GM23338 (cell line): ENCODE measurements around the gene HYKK. TPM values are rescaled to one million over a fixed set of nuclear protein-coding genes. Genes with fewer than 3 reads are reported as not detected.

Experiments
- ATAC-seq: fragments of 200-7000 bp; cut with Tn5 transposase; 3 replicates; pipeline ENCODE4 v1.9.1; 2020
- DNase-seq: peaks from one replicate; pipeline ENCODE4 v3.0.0-alpha.2; 2015; ENCODE audit warnings: low spot score
- H2AFZ ChIP-seq: fragments of 200-600 bp; sonication (generic); 2 replicates; pipeline ENCODE4 v1.8.0; 2016; ENCODE audit warnings: antibody characterized with exemption, mild to moderate bottlenecking, moderate library complexity
- H3F3A ChIP-seq: fragments of 200-600 bp; sonication (generic); replicated peaks from 2 replicates; pipeline ENCODE4 v1.8.0; 2017; ENCODE audit warnings: antibody characterized with exemption, mixed run types, low read depth
- H3K27ac ChIP-seq: fragments of 200-600 bp; sonication (generic); 2 replicates; pipeline ENCODE4 v1.6.1; 2016; ENCODE audit warnings: low read depth
- H3K27me3 ChIP-seq: fragments of 200-600 bp; sonication (generic); 2 replicates; pipeline ENCODE4 v1.8.0; 2016; ENCODE audit warnings: mild to moderate bottlenecking, mixed run types, moderate library complexity; ENCODE audit not compliant: insufficient read depth
- H3K36me3 ChIP-seq: fragments of 200-600 bp; sonication (generic); 2 replicates; pipeline ENCODE4 v1.8.0; 2016; ENCODE audit warnings: mild to moderate bottlenecking; ENCODE audit not compliant: insufficient read depth
- H3K4me1 ChIP-seq: fragments of 200-600 bp; sonication (generic); 2 replicates; pipeline ENCODE4 v1.8.0; 2016; ENCODE audit warnings: mild to moderate bottlenecking, moderate library complexity; ENCODE audit not compliant: insufficient read depth
- H3K4me2 ChIP-seq: fragments of 200-600 bp; sonication (generic); 2 replicates; pipeline ENCODE4 v1.7.1; 2017; ENCODE audit warnings: mixed run types
- H3K4me3 ChIP-seq: fragments of 200-600 bp; sonication (generic); 2 replicates; pipeline ENCODE4 v1.6.1; 2016; ENCODE audit warnings: mixed run types
- H3K79me2 ChIP-seq: fragments of 200-600 bp; sonication (generic); replicated peaks from 2 replicates; pipeline ENCODE4 v1.8.0; 2017; ENCODE audit warnings: mild to moderate bottlenecking; ENCODE audit not compliant: insufficient read depth
- H3K9me2 ChIP-seq: fragments of 200-600 bp; sonication (generic); 2 replicates; pipeline ENCODE4 v1.8.0; 2017; ENCODE audit not compliant: insufficient read depth
- H4K20me1 ChIP-seq: fragments of 200-600 bp; sonication (generic); replicated peaks from 2 replicates; pipeline ENCODE4 v1.8.0; 2017; ENCODE audit warnings: mild to moderate bottlenecking; ENCODE audit not compliant: insufficient read depth
- H3K27ac Mint-ChIP-seq: 2 replicates; pipeline ENCODE4 v1.8.0; 2020; ENCODE audit warnings: inconsistent platforms, mild to moderate bottlenecking, moderate library complexity, mixed read lengths
- H3K27me3 Mint-ChIP-seq: 3 replicates; pipeline ENCODE4 v1.8.0; 2022; ENCODE audit warnings: low read depth, mild to moderate bottlenecking, moderate library complexity, mixed read lengths, inconsistent platforms; ENCODE audit not compliant: insufficient read depth, poor library complexity
- H3K36me3 Mint-ChIP-seq: 3 replicates; pipeline ENCODE4 v1.8.0; 2021; ENCODE audit warnings: low read depth, mild to moderate bottlenecking, inconsistent platforms, moderate library complexity, mixed read lengths
- H3K4me1 Mint-ChIP-seq: 3 replicates; pipeline ENCODE4 v1.8.0; 2020; ENCODE audit warnings: mild to moderate bottlenecking, inconsistent platforms, mixed read lengths
- H3K4me3 Mint-ChIP-seq: 3 replicates; pipeline ENCODE4 v1.8.0; 2021; ENCODE audit warnings: moderate library complexity, mild to moderate bottlenecking, inconsistent platforms, mixed read lengths
- H3K9me3 Mint-ChIP-seq: 3 replicates; pipeline ENCODE4 v1.8.0; 2020; ENCODE audit warnings: moderate library complexity, mild to moderate bottlenecking, inconsistent platforms, mixed read lengths
- CREB1 ChIP-seq: fragments of 250-450 bp; sonication (Bioruptor Pico); IDR thresholded peaks from 2 replicates; pipeline ENCODE4 v1.5.0; 2020; ENCODE audit warnings: low read depth, mild to moderate bottlenecking, moderate library complexity
- ETS1 ChIP-seq: IDR thresholded peaks from 2 replicates; pipeline ENCODE4 v1.6.1; 2016; ENCODE audit warnings: antibody characterized with exemption
- EZH2 ChIP-seq: fragments of 200-600 bp; sonication (generic); IDR thresholded peaks from one replicate; pipeline ENCODE4 v1.8.0; 2017; ENCODE audit warnings: antibody characterized with exemption, mild to moderate bottlenecking, low read depth; ENCODE audit not compliant: unreplicated experiment
- EZH2phosphoT487 ChIP-seq: fragments of 200-600 bp; sonication (generic); IDR thresholded peaks from one replicate; pipeline ENCODE4 v1.8.1; 2018; ENCODE audit warnings: antibody characterized with exemption; ENCODE audit not compliant: unreplicated experiment
- JUNB ChIP-seq: IDR thresholded peaks from one replicate; pipeline ENCODE4 v1.6.1; 2016; ENCODE audit warnings: antibody characterized with exemption; ENCODE audit not compliant: unreplicated experiment
- NANOG ChIP-seq: IDR thresholded peaks from 2 replicates; pipeline ENCODE4 v1.6.1; 2016; ENCODE audit warnings: antibody characterized with exemption, borderline replicate concordance
- POLR2AphosphoS5 ChIP-seq: IDR thresholded peaks from 2 replicates; pipeline ENCODE4 v1.6.1; 2016; ENCODE audit warnings: antibody characterized with exemption, low read depth
- REST ChIP-seq: IDR thresholded peaks from one replicate; pipeline ENCODE4 v1.6.1; 2018; ENCODE audit warnings: antibody characterized with exemption; ENCODE audit not compliant: unreplicated experiment
- STAT1 ChIP-seq: IDR thresholded peaks from one replicate; pipeline ENCODE4 v1.6.1; 2016; ENCODE audit warnings: antibody characterized with exemption; ENCODE audit not compliant: unreplicated experiment
- ZNF114 ChIP-seq: fragments of 250-450 bp; sonication (Bioruptor Pico); IDR thresholded peaks from 2 replicates; pipeline ENCODE4 v1.5.0; 2020; ENCODE audit warnings: mild to moderate bottlenecking, moderate library complexity
- ZNF331 ChIP-seq: fragments of 250-450 bp; sonication (Bioruptor Pico); IDR thresholded peaks from 2 replicates; pipeline ENCODE4 v1.5.0; 2020; ENCODE audit warnings: low read depth, mild to moderate bottlenecking, moderate library complexity
- polyA plus RNA-seq: library from polyadenylated mRNA; unstranded; fragments of >200 nt; fragmentation: Nextera tagmentation; extraction: Ambion mirVana; gene quantifications from 2 replicates; pipeline ENCODE4 v1.2.1, GENCODE V29; 2016
- total RNA-seq: library from RNA; depleted of rRNA; stranded (reverse); fragments of >200 nt; shearing (Covaris generic); gene quantifications from 2 replicates; pipeline ENCODE4 v1.2.3, GENCODE V29; 2014
- TF ChIP-seq, protein P1 (sequence below): fragments of 250-450 bp; sonication (Bioruptor Pico); IDR thresholded peaks from 2 replicates; pipeline ENCODE4 v1.5.0; 2020; ENCODE audit warnings: mild to moderate bottlenecking, moderate library complexity
- TF ChIP-seq, protein P2 (sequence below), 2 experiments: fragments of 200-600 bp in 1 of 2; sonication (generic) in 1 of 2; conservative IDR thresholded peaks; 2 replicates each; pipeline versions ENCODE4 v1.5.1 to v1.6.1; 2016 to 2017; ENCODE audit warnings: antibody characterized with exemption in 2 of 2, low read depth in 2 of 2, mild to moderate bottlenecking in 2 of 2, moderate library complexity in 1 of 2

Gene HYKK
- total and polyA plus RNA-seq, 2 experiments from 2014 or later: 2.9 to 5.5 TPM

- Histone ChIP-seq H3F3A (no peaks in the 10 kb centered on the region), H3K9me2 (no peaks in the 10 kb centered on the region), H3K4me3 (no peak overlapping the region), H3K4me1 (no peaks in the 10 kb centered on the region), H2AFZ (no peak overlapping the region), H3K79me2 (no peaks in the 10 kb centered on the region), H3K27ac (no peak overlapping the region), H3K36me3 (peaks cover 48% of the 10 kb centered on the region; the same call in 1 of the 2 replicates), H3K27me3 (no peaks in the 10 kb centered on the region), H3K4me2 (no peak overlapping the region), H4K20me1 (peaks cover 4% of the 10 kb centered on the region; the same call in 1 of the 2 replicates)
- no peaks in the 10 kb centered on the region for H3K27me3 Mint-ChIP-seq
- no peaks in the 10 kb centered on the region for H3K9me3 Mint-ChIP-seq
- H3K4me1 Mint-ChIP-seq: no peaks in the 10 kb centered on the region
- ATAC-seq (no peak), DNase-seq (no peak)
- H3K27ac Mint-ChIP-seq: no peak overlapping the region
- TF ChIP-seq EZH2phosphoT487 (no peak), EZH2 (no peak), POLR2AphosphoS5 (no peak), ETS1 (no peak), JUNB (no peak), REST (no peak), CREB1 (CRISPR knock-in tag) (no peak), STAT1 (no peak), ZNF331 (no peak), ZNF114 (CRISPR knock-in tag) (no peak), NANOG (no peak)
- TF ChIP-seq, protein P1, sequence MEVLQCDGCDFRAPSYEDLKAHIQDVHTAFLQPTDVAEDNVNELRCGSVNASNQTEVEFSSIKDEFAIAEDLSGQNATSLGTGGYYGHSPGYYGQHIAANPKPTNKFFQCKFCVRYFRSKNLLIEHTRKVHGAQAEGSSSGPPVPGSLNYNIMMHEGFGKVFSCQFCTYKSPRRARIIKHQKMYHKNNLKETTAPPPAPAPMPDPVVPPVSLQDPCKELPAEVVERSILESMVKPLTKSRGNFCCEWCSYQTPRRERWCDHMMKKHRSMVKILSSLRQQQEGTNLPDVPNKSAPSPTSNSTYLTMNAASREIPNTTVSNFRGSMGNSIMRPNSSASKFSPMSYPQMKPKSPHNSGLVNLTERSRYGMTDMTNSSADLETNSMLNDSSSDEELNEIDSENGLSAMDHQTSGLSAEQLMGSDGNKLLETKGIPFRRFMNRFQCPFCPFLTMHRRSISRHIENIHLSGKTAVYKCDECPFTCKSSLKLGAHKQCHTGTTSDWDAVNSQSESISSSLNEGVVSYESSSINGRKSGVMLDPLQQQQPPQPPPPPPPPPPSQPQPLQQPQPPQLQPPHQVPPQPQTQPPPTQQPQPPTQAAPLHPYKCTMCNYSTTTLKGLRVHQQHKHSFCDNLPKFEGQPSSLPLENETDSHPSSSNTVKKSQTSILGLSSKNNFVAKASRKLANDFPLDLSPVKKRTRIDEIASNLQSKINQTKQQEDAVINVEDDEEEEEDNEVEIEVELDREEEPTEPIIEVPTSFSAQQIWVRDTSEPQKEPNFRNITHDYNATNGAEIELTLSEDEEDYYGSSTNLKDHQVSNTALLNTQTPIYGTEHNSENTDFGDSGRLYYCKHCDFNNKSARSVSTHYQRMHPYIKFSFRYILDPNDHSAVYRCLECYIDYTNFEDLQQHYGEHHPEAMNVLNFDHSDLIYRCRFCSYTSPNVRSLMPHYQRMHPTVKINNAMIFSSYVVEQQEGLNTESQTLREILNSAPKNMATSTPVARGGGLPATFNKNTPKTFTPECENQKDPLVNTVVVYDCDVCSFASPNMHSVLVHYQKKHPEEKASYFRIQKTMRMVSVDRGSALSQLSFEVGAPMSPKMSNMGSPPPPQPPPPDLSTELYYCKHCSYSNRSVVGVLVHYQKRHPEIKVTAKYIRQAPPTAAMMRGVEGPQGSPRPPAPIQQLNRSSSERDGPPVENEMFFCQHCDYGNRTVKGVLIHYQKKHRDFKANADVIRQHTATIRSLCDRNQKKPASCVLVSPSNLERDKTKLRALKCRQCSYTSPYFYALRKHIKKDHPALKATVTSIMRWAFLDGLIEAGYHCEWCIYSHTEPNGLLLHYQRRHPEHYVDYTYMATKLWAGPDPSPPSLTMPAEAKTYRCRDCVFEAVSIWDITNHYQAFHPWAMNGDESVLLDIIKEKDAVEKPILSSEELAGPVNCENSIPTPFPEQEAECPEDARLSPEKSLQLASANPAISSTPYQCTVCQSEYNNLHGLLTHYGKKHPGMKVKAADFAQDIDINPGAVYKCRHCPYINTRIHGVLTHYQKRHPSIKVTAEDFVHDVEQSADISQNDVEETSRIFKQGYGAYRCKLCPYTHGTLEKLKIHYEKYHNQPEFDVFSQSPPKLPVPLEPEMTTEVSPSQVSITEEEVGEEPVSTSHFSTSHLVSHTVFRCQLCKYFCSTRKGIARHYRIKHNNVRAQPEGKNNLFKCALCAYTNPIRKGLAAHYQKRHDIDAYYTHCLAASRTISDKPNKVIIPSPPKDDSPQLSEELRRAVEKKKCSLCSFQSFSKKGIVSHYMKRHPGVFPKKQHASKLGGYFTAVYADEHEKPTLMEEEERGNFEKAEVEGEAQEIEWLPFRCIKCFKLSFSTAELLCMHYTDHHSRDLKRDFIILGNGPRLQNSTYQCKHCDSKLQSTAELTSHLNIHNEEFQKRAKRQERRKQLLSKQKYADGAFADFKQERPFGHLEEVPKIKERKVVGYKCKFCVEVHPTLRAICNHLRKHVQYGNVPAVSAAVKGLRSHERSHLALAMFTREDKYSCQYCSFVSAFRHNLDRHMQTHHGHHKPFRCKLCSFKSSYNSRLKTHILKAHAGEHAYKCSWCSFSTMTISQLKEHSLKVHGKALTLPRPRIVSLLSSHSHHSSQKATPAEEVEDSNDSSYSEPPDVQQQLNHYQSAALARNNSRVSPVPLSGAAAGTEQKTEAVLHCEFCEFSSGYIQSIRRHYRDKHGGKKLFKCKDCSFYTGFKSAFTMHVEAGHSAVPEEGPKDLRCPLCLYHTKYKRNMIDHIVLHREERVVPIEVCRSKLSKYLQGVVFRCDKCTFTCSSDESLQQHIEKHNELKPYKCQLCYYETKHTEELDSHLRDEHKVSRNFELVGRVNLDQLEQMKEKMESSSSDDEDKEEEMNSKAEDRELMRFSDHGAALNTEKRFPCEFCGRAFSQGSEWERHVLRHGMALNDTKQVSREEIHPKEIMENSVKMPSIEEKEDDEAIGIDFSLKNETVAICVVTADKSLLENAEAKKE: no peak
- TF ChIP-seq, protein P2, sequence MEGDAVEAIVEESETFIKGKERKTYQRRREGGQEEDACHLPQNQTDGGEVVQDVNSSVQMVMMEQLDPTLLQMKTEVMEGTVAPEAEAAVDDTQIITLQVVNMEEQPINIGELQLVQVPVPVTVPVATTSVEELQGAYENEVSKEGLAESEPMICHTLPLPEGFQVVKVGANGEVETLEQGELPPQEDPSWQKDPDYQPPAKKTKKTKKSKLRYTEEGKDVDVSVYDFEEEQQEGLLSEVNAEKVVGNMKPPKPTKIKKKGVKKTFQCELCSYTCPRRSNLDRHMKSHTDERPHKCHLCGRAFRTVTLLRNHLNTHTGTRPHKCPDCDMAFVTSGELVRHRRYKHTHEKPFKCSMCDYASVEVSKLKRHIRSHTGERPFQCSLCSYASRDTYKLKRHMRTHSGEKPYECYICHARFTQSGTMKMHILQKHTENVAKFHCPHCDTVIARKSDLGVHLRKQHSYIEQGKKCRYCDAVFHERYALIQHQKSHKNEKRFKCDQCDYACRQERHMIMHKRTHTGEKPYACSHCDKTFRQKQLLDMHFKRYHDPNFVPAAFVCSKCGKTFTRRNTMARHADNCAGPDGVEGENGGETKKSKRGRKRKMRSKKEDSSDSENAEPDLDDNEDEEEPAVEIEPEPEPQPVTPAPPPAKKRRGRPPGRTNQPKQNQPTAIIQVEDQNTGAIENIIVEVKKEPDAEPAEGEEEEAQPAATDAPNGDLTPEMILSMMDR (conservative IDR thresholded peaks at IDR 0.05; ENCODE audit: low read depth in 2 of 2): no peak
- peaks cover 72% of the 10 kb centered on the region for H3K36me3 Mint-ChIP-seq
- H3K4me3 Mint-ChIP-seq: no peak overlapping the region
These were observed 14.5 kb upstream of the HYKK start for GRCh38 chr15:78492872-78493271.
